ENCODE measurements around the gene TMEM129.

DNA sequence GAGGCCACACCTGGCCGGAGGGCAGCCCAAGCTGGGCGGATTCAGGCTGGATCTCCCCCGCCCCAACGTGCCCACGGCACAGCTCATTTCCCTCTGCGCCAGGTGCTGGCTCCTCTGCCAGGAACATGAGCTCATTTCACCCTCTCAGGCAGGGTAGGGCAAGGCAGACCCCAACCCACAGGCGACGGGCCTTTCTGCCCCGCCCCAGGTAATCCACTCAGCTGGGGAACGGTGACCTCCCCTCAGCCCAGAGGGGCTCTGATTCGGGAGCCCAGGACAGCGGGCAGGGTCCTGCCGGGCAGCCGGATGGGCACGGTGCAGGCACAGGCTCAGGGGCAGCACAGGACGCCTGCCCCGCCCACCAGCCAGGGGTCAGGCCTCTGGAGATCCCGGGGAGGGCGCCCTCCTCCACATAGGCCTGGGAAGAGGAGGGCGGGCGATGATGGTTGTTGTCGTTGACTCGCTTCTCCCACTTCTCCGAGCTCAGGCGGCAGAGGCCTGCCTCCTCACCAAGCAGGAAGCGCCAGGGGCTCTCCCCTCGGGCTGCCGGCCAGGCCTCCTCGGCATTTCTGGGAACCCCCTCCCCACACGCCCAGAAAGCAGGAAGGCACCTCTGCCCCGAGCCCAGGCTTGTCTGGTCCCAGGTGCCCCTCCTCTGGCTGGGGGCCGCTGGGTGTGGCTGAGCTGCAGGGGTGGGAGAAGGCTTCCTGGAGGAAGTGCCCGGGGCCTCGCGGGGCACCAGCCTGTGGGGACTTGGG lies 31.3 kb upstream of the TMEM129 start:
- no peak for TF ChIP-seq POLR2A (IDR thresholded peaks at IDR 0.05; ENCODE audit: extremely low read depth, insufficient read length)
- TF ChIP-seq, protein P1, sequence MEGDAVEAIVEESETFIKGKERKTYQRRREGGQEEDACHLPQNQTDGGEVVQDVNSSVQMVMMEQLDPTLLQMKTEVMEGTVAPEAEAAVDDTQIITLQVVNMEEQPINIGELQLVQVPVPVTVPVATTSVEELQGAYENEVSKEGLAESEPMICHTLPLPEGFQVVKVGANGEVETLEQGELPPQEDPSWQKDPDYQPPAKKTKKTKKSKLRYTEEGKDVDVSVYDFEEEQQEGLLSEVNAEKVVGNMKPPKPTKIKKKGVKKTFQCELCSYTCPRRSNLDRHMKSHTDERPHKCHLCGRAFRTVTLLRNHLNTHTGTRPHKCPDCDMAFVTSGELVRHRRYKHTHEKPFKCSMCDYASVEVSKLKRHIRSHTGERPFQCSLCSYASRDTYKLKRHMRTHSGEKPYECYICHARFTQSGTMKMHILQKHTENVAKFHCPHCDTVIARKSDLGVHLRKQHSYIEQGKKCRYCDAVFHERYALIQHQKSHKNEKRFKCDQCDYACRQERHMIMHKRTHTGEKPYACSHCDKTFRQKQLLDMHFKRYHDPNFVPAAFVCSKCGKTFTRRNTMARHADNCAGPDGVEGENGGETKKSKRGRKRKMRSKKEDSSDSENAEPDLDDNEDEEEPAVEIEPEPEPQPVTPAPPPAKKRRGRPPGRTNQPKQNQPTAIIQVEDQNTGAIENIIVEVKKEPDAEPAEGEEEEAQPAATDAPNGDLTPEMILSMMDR (IDR thresholded peaks at IDR 0.05; ENCODE audit: low read depth, low read length): peak; percentile 3
- TF ChIP-seq, protein P2, sequence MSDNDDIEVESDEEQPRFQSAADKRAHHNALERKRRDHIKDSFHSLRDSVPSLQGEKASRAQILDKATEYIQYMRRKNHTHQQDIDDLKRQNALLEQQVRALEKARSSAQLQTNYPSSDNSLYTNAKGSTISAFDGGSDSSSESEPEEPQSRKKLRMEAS (IDR thresholded peaks at IDR 0.05; ENCODE audit: low read depth, low read length): no peak

Measured in NB4 (cell line).